Measurements from ENCODE around the gene MYRF.

- TF ChIP-seq CTCF (IDR thresholded peaks at IDR 0.05; ENCODE audit: insufficient read depth, low read depth, low read length) (no peak), EZH2 (IDR thresholded peaks at IDR 0.05; ENCODE audit: insufficient read depth, low read length) (no peak)
These were observed 4.9 kb downstream of the MYRF start for GRCh38 chr11:61757213-61757862.
